A673 (cell line): ENCODE data around the gene ARHGEF7. TPM values are rescaled to one million over a fixed set of nuclear protein-coding genes. Genes with fewer than 3 reads are reported as not detected.

ENCODE experiments used
- BruUV-seq: library from RNA; stranded (reverse); fragments of 400-500 nt; replicated peaks from 2 replicates; lab custom pipeline; 2021; lab: Mats Ljungman, UMichigan
- CTCF ChIA-PET: fragments of 300-600 bp; sonication (Branson Sonifier 250); formaldehyde crosslinking; loops from one replicate; lab custom pipeline; 2022; ENCODE audit warnings: antibody characterized with exemption; lab: Charles Lee
- POLR2A ChIA-PET: fragments of 300-600 bp; sonication (Branson Sonifier 250); formaldehyde crosslinking; loops from one replicate; lab custom pipeline; 2022; ENCODE audit warnings: antibody characterized with exemption; ENCODE audit not compliant: low non-redundant PET; lab: Charles Lee
- DNase-seq: peaks from one replicate; pipeline ENCODE4 v3.0.0-alpha.2; 2015; ENCODE audit warnings: low spot score
- H3K27ac ChIP-seq: fragments of 200-600 bp; sonication (generic); 2 replicates; pipeline ENCODE4 v1.5.1; 2016; ENCODE audit warnings: mixed run types, low read depth, mild to moderate bottlenecking, mixed read lengths, antibody characterized with exemption, low read length; ENCODE audit not compliant: poor library complexity, severe bottlenecking
- H3K27me3 ChIP-seq: fragments of 200-600 bp; sonication (generic); replicated peaks from 2 replicates; pipeline ENCODE4 v1.6.1; 2017; ENCODE audit warnings: mixed run types, low read depth, mild to moderate bottlenecking, mixed read lengths, antibody characterized with exemption, low read length; ENCODE audit not compliant: insufficient read depth, poor library complexity
- H3K36me3 ChIP-seq: fragments of 200-600 bp; sonication (generic); 2 replicates; pipeline ENCODE4 v1.6.1; 2016; ENCODE audit warnings: mixed run types, mild to moderate bottlenecking, mixed read lengths, antibody characterized with exemption, low read length; ENCODE audit not compliant: insufficient read depth, poor library complexity, severe bottlenecking
- H3K4me1 ChIP-seq: fragments of 200-600 bp; sonication (generic); 2 replicates; pipeline ENCODE4 v1.6.1; 2017; ENCODE audit warnings: mixed run types, mild to moderate bottlenecking, mixed read lengths, antibody characterized with exemption, low read length; ENCODE audit not compliant: insufficient read depth, poor library complexity, severe bottlenecking
- H3K4me3 ChIP-seq: fragments of 200-600 bp; sonication (generic); 2 replicates; pipeline ENCODE4 v1.5.1; 2016; ENCODE audit warnings: low read depth, mixed run types, mild to moderate bottlenecking, mixed read lengths, low read length; ENCODE audit not compliant: poor library complexity, severe bottlenecking
- H3K9me3 ChIP-seq: fragments of 200-600 bp; sonication (generic); 2 replicates; pipeline ENCODE4 v1.6.1; 2016; ENCODE audit warnings: mixed run types, low read depth, mild to moderate bottlenecking, mixed read lengths, antibody characterized with exemption, low read length; ENCODE audit not compliant: poor library complexity, severe bottlenecking
- CTCF ChIP-seq: fragments of 300-800, 200-600 bp; sonication (generic); conservative IDR thresholded peaks from 2 replicates; pipeline ENCODE4 v1.5.1; 2017; ENCODE audit warnings: low read depth, mild to moderate bottlenecking, antibody characterized with exemption, low read length, moderate library complexity, mixed read lengths
- EZH2 ChIP-seq: fragments of 200-600 bp; sonication (generic); IDR thresholded peaks from 2 replicates; pipeline ENCODE4 v1.6.1; 2017; ENCODE audit warnings: borderline replicate concordance, low read depth, mild to moderate bottlenecking, mixed read lengths, antibody characterized with exemption, low read length; ENCODE audit not compliant: poor library complexity, severe bottlenecking
- intact Hi-C: fragments of 100-400 bp; cut with micrococcal nuclease; formaldehyde crosslinking; loops from one replicate; pipeline ENCODE4 v1.10.0; 2022; ENCODE audit not compliant: unreplicated experiment
- total RNA-seq: library from RNA; stranded (reverse); gene quantifications from 2 replicates; pipeline ENCODE4 v1.2.3, GENCODE V29; 2021

Gene ARHGEF7
- total RNA-seq, 1 experiment from 2014 or later = 39.9 TPM

- H3K9me3 ChIP-seq = no peaks in the 10 kb centered on the region
- intact Hi-C loops = no loop called here
- TF ChIP-seq CTCF = no peak
- no peak for TF ChIP-seq EZH2
- DNase-seq = no peak
- no peaks in the 10 kb centered on the region for H3K4me1 ChIP-seq
- H3K27me3 ChIP-seq = no peaks in the 10 kb centered on the region
- ChIA-PET POLR2A (no interaction called here), CTCF (interaction anchor here (2.1 kb wide), 1 partner anchor 158 kb away, joined by 9 read pairs; no protein-coding TSS in a partner anchor)
- H3K4me3 ChIP-seq = no peak overlapping the region
- BruUV-seq = no TSS peak
- H3K36me3 ChIP-seq = no peaks in the 10 kb centered on the region
- no peak overlapping the region for H3K27ac ChIP-seq
Measured at GRCh38 chr13:111225810-111226546, 110.9 kb downstream of the ARHGEF7 start.

- H3K36me3 ChIP-seq = no peaks in the 10 kb centered on the region
- no peaks in the 10 kb centered on the region for H3K4me1 ChIP-seq
- H3K27ac ChIP-seq = no peak overlapping the region
- POLR2A ChIA-PET = no interaction called here
- intact Hi-C loops = no loop called here
- DNase-seq = no peak
- H3K27me3 ChIP-seq = no peaks in the 10 kb centered on the region
- H3K9me3 ChIP-seq = no peaks in the 10 kb centered on the region
- H3K4me3 ChIP-seq = no peak overlapping the region
- TF ChIP-seq CTCF (no peak), EZH2 (no peak)
- BruUV-seq = no TSS peak
- CTCF ChIA-PET = no interaction called here
Measured at GRCh38 chr13:111227405-111227804, 112.3 kb downstream of the ARHGEF7 start.

GRCh38 chr13:111228262-111229144 is 113.4 kb downstream of the ARHGEF7 start:
- POLR2A ChIA-PET = no interaction called here
- no peaks in the 10 kb centered on the region for H3K4me1 ChIP-seq
- no peaks in the 10 kb centered on the region for H3K36me3 ChIP-seq
- DNase-seq = no peak
- no peaks in the 10 kb centered on the region for H3K27me3 ChIP-seq
- no peak overlapping the region for H3K27ac ChIP-seq
- no peaks in the 10 kb centered on the region for H3K9me3 ChIP-seq
- BruUV-seq = no TSS peak
- H3K4me3 ChIP-seq = no peak overlapping the region
- TF ChIP-seq EZH2 = no peak
- no peak for TF ChIP-seq CTCF
- CTCF ChIA-PET = no interaction called here
- intact Hi-C loops = no loop called here
